NCI-H1930 (cell line): Measurements from ENCODE around the gene GPC5.

Source experiments
- DNase-seq, 2 experiments: peaks; one replicate each; lab custom pipeline; 2025; lab: John Stamatoyannopoulos, UW

The GPC5 gene

GRCh38 chr13:92362717-92363116 lies 964.3 kb downstream of the GPC5 start:
- DNase-seq, result no peak

GRCh38 chr13:92365904-92366303 lies 967.5 kb downstream of the GPC5 start:
- no peak for DNase-seq

- DNase-seq, result no peak
Measured at GRCh38 chr13:92377396-92377795, 979.0 kb downstream of the GPC5 start.

GRCh38 chr13:92379371-92379770 lies 981.0 kb downstream of the GPC5 start:
- DNase-seq, result no peak

- DNase-seq, result no peak
Measured at GRCh38 chr13:92384410-92384809, 986.0 kb downstream of the GPC5 start.

GRCh38 chr13:92387245-92387644 lies 988.8 kb downstream of the GPC5 start:
- no peak for DNase-seq

GRCh38 chr13:92390217-92390616 lies 991.8 kb downstream of the GPC5 start:
- DNase-seq, result peak; percentile 83 to 89

- no peak for DNase-seq
Measured at GRCh38 chr13:92403606-92404005, 1005.2 kb downstream of the GPC5 start.

GRCh38 chr13:92407858-92408257 lies 1009.4 kb downstream of the GPC5 start:
- no peak for DNase-seq

GRCh38 chr13:92412481-92412880 lies 1014.1 kb downstream of the GPC5 start:
- no peak for DNase-seq

GRCh38 chr13:92412996-92413395 lies 1014.6 kb downstream of the GPC5 start:
- no peak for DNase-seq

GRCh38 chr13:92413452-92413851 lies 1015.0 kb downstream of the GPC5 start:
- DNase-seq, result no peak

GRCh38 chr13:92414851-92415250 lies 1016.4 kb downstream of the GPC5 start:
- no peak for DNase-seq

GRCh38 chr13:92415781-92416180 lies 1017.4 kb downstream of the GPC5 start:
- DNase-seq, result no peak

- DNase-seq, result no peak
Measured at GRCh38 chr13:92418818-92419412, 1020.5 kb downstream of the GPC5 start.

- DNase-seq, result no peak
Measured at GRCh38 chr13:92429231-92429630, 1030.8 kb downstream of the GPC5 start.

GRCh38 chr13:92433386-92433785 lies 1035.0 kb downstream of the GPC5 start:
- DNase-seq, result no peak

- DNase-seq, result no peak
Measured at GRCh38 chr13:92433963-92434362, 1035.5 kb downstream of the GPC5 start.

- no peak for DNase-seq
Measured at GRCh38 chr13:92436924-92437323, 1038.5 kb downstream of the GPC5 start.

GRCh38 chr13:92444244-92444643 lies 1045.8 kb downstream of the GPC5 start:
- DNase-seq, result no peak

- no peak for DNase-seq
Measured at GRCh38 chr13:92451060-92451459, 1052.6 kb downstream of the GPC5 start.

- DNase-seq, result no peak
Measured at GRCh38 chr13:92452840-92453239, 1054.4 kb downstream of the GPC5 start.

- no peak for DNase-seq
Measured at GRCh38 chr13:92459306-92459705, 1060.9 kb downstream of the GPC5 start.

GRCh38 chr13:92460479-92460878 lies 1062.1 kb downstream of the GPC5 start:
- DNase-seq, result no peak

- no peak for DNase-seq
Measured at GRCh38 chr13:92461402-92461801, 1063.0 kb downstream of the GPC5 start.
